MCF 10A (cell line): Measurements from ENCODE around the gene DTD1. TPM values are rescaled to one million over a fixed set of nuclear protein-coding genes. Genes with fewer than 3 reads are reported as not detected.

ENCODE experiments used
- BruUV-seq: library from RNA; stranded (reverse); fragments of 400-500 nt; replicated peaks from 2 replicates; lab custom pipeline; 2021; lab: Mats Ljungman, UMichigan
- CTCF ChIA-PET: fragments of 300-600 bp; sonication (Branson Sonifier 250); formaldehyde crosslinking; extraction: SDS; loops from one replicate; lab custom pipeline; 2021; ENCODE audit warnings: antibody characterized with exemption, inconsistent platforms; lab: Yijun Ruan, JAX
- POLR2A ChIA-PET: fragments of 300-600, 350-650 bp; sonication (Branson Sonifier 250); formaldehyde crosslinking; extraction: SDS; loops from one replicate; lab custom pipeline; 2020; ENCODE audit warnings: antibody characterized with exemption, inconsistent platforms; lab: Yijun Ruan, JAX
- DNase-seq: peaks from one replicate; pipeline ENCODE4 v3.0.0-alpha.2; 2018; ENCODE audit not compliant: unreplicated experiment
- H3K27ac Mint-ChIP-seq: one replicate; pipeline ENCODE4 v1.8.0; 2022; ENCODE audit warnings: mild to moderate bottlenecking, low read depth, mixed read lengths; ENCODE audit not compliant: unreplicated experiment
- H3K27me3 Mint-ChIP-seq: one replicate; pipeline ENCODE4 v1.8.0; 2022; ENCODE audit warnings: mixed read lengths; ENCODE audit not compliant: insufficient read depth, unreplicated experiment
- H3K36me3 Mint-ChIP-seq: one replicate; pipeline ENCODE4 v1.8.0; 2022; ENCODE audit warnings: mild to moderate bottlenecking, moderate library complexity, mixed read lengths; ENCODE audit not compliant: insufficient read depth, unreplicated experiment
- H3K4me1 Mint-ChIP-seq: one replicate; pipeline ENCODE4 v1.8.0; 2022; ENCODE audit warnings: mixed read lengths; ENCODE audit not compliant: insufficient read depth, unreplicated experiment
- H3K4me3 Mint-ChIP-seq: one replicate; pipeline ENCODE4 v1.8.0; 2022; ENCODE audit warnings: mild to moderate bottlenecking, moderate library complexity, mixed read lengths; ENCODE audit not compliant: unreplicated experiment
- H3K9me3 Mint-ChIP-seq: one replicate; pipeline ENCODE4 v1.8.0; 2022; ENCODE audit warnings: mixed read lengths; ENCODE audit not compliant: unreplicated experiment
- intact Hi-C: fragments of 100-400 bp; cut with micrococcal nuclease; formaldehyde crosslinking; loops from 2 replicates; pipeline ENCODE4 v1.14.1; 2022
- total RNA-seq: library from RNA; stranded (reverse); gene quantifications from 2 replicates; pipeline ENCODE4 v1.2.3, GENCODE V29; 2022
- TF ChIP-seq, protein P1 (sequence below): fragments of 200-600 bp; IDR thresholded peaks from one replicate; pipeline ENCODE4 v1.8.0; 2022; ENCODE audit warnings: antibody characterized with exemption, mild to moderate bottlenecking; ENCODE audit not compliant: unreplicated experiment

Gene DTD1
- total RNA-seq, 1 experiment from 2014 or later: 101 TPM

DNA sequence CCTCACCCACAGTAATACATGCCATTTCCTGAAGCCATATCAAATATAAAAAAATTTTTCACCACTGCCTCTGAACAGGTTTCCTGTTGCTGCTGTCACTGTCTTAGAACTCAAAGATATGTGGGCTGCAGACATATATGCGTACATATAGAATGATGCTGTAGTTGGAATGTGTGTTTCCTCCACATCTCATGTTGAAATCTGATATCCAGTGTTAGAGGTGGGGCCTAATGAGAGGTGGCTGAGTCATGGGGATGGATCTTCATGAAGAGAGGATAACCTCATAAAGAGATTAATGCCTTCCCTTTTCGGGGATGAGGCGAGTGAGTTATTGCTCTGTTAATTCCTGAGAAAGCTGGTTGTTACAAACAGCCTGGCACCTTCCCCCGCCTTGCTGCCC is 218.0 kb downstream of the DTD1 start:
- intact Hi-C loops: no loop called here
- Mint-ChIP-seq H3K9me3 (peaks cover 5% of the 10 kb centered on the region), H3K27ac (no peak overlapping the region), H3K4me3 (no peak overlapping the region), H3K4me1 (no peaks in the 10 kb centered on the region), H3K27me3 (no peaks in the 10 kb centered on the region), H3K36me3 (no peaks in the 10 kb centered on the region)
- CTCF ChIA-PET: no interaction called here
- TF ChIP-seq, protein P1, sequence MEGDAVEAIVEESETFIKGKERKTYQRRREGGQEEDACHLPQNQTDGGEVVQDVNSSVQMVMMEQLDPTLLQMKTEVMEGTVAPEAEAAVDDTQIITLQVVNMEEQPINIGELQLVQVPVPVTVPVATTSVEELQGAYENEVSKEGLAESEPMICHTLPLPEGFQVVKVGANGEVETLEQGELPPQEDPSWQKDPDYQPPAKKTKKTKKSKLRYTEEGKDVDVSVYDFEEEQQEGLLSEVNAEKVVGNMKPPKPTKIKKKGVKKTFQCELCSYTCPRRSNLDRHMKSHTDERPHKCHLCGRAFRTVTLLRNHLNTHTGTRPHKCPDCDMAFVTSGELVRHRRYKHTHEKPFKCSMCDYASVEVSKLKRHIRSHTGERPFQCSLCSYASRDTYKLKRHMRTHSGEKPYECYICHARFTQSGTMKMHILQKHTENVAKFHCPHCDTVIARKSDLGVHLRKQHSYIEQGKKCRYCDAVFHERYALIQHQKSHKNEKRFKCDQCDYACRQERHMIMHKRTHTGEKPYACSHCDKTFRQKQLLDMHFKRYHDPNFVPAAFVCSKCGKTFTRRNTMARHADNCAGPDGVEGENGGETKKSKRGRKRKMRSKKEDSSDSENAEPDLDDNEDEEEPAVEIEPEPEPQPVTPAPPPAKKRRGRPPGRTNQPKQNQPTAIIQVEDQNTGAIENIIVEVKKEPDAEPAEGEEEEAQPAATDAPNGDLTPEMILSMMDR: no peak
- DNase-seq: peak; percentile 44
- BruUV-seq: no TSS peak
- POLR2A ChIA-PET: no interaction called here

GRCh38 chr20:18808712-18809111 is 220.9 kb downstream of the DTD1 start:
- intact Hi-C loops: no loop called here
- Mint-ChIP-seq H3K4me3 (no peak overlapping the region), H3K4me1 (no peaks in the 10 kb centered on the region), H3K9me3 (peaks cover 5% of the 10 kb centered on the region), H3K27me3 (no peaks in the 10 kb centered on the region), H3K27ac (no peak overlapping the region), H3K36me3 (no peaks in the 10 kb centered on the region)
- POLR2A ChIA-PET: no interaction called here
- no TSS peak for BruUV-seq
- CTCF ChIA-PET: interaction anchor here (1.3 kb wide), 1 partner anchor 80 kb away, joined by 3 read pairs; no protein-coding TSS in a partner anchor
- DNase-seq: no peak
- TF ChIP-seq, protein P1: no peak

GRCh38 chr20:18811186-18811585 is 223.3 kb downstream of the DTD1 start:
- no peaks in the 10 kb centered on the region for H3K36me3 Mint-ChIP-seq
- no TSS peak for BruUV-seq
- DNase-seq: no peak
- no peaks in the 10 kb centered on the region for H3K27me3 Mint-ChIP-seq
- no peak overlapping the region for H3K27ac Mint-ChIP-seq
- no peak overlapping the region for H3K4me3 Mint-ChIP-seq
- intact Hi-C loops: no loop called here
- no peaks in the 10 kb centered on the region for H3K4me1 Mint-ChIP-seq
- TF ChIP-seq, protein P1: no peak
- H3K9me3 Mint-ChIP-seq: peaks cover 11% of the 10 kb centered on the region
- ChIA-PET POLR2A (no interaction called here), CTCF (interaction anchor here (0.7 kb wide), 1 partner anchor 8 kb away, joined by 3 read pairs; no protein-coding TSS in a partner anchor)

DNA sequence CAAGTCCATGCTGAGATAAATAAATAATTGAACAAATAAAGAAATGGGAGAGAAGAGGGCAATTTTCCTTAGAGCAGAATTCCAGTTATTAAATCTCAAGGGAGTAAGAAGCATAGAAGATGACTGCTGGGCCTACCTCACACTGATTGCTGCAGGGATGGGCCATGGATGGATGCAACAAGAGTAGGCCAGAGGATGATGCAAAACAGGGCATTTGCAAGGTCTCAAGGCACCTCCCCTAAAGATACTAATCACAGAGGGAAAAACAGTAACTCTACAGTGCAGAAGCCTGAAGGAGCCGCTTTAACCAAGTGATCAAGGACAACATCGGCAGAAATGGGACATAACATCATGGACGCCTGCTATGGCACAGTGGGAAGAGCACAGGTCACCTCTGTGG is 224.1 kb downstream of the DTD1 start:
- POLR2A ChIA-PET: no interaction called here
- Mint-ChIP-seq H3K4me1 (no peaks in the 10 kb centered on the region), H3K4me3 (no peak overlapping the region), H3K27ac (no peak overlapping the region), H3K36me3 (no peaks in the 10 kb centered on the region), H3K9me3 (peaks cover 7% of the 10 kb centered on the region), H3K27me3 (no peaks in the 10 kb centered on the region)
- CTCF ChIA-PET: interaction anchor here (0.7 kb wide), 1 partner anchor 9 kb away, joined by 3 read pairs; no protein-coding TSS in a partner anchor
- intact Hi-C loops: no loop called here
- TF ChIP-seq, protein P1: no peak
- no peak for DNase-seq
- BruUV-seq: no TSS peak
